Eye (tissue), 1 donor: ENCODE data around the gene EGR1.
A peak's percentile ranks its signal among the peaks of the same experiment; 100 is the strongest.

Experiments used
- DNase-seq: peaks from one replicate; pipeline ENCODE4 v3.0.0-alpha.2; 2015

The EGR1 gene

GRCh38 chr5:138453590-138453989, 11.7 kb upstream of the EGR1 start:
- DNase-seq: no peak

GRCh38 chr5:138454121-138454520, 11.2 kb upstream of the EGR1 start:
- DNase-seq: no peak

DNA sequence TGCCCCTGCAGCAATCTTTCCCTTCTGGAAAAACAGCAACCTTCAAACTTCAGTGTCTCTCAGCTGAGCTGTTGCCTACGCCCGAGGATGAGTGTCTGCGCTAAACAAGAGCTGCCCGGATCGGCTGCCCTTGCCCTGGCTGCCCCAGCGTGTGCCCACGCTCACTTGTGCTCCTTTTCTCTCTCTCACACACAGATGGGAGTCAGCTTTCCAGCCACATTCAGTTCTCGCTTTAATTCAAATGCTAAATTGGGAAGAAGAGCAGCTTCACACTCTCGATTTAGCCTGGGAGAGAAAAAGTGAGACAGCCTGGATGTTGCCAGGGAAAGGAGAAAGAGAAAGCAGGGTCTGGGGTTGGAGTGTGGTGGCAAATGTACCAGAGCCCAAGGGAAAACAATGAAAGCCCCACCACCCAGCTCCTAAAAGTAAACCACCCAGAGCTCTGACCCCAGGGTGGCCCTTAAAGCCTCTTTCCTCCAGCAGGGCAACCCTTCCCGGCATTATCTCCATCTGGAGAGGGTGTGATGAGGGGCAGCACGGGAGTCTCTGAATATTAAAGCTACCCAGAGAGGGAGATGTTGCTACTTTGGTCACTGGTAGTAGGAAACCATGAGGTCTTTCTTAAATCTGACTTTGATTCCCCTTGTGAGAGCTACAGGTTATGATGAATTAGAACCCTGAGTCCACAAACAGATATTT, 9.9 kb upstream of the EGR1 start:
- no peak for DNase-seq

DNA sequence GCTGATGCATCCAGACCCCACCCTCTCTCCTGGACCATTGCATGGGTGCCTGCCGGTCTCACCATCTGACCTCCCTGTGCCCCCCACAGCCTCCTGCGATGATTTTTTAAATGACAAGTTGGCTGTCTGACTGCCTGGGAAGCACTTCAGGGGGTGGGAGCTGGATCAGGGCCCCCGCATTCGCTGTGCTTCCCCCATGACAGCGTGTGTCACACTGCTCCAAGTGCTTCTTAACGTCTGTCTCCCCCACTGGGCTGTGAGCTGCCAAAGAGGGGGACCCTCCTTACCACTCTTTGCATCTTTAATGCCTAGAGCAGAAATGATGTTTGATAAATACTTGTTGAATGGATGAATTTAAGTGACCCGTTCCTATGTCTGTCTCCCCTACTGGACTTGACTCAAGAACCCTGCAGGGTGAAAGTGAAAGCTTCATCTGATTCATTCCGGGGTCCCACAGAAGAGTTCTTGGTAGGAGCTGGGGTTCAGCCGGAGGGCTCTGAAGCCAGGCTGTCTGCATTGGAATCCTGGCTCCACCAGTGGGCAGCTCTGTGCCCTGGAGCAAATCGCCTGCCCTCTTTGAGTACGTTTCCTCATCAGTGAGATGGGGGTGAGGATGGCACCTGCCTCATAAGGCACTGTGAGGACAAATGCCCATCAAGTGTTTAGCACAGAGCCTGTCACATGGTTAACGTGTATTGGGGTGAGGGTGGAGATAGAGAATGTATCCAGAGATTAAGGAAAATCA, 7.6 kb upstream of the EGR1 start:
- no peak for DNase-seq

- DNase-seq: peak; percentile 34
Measured at GRCh38 chr5:138458384-138458783, 6.9 kb upstream of the EGR1 start.

- no peak for DNase-seq
Measured at GRCh38 chr5:138458856-138459255, 6.4 kb upstream of the EGR1 start.

DNA sequence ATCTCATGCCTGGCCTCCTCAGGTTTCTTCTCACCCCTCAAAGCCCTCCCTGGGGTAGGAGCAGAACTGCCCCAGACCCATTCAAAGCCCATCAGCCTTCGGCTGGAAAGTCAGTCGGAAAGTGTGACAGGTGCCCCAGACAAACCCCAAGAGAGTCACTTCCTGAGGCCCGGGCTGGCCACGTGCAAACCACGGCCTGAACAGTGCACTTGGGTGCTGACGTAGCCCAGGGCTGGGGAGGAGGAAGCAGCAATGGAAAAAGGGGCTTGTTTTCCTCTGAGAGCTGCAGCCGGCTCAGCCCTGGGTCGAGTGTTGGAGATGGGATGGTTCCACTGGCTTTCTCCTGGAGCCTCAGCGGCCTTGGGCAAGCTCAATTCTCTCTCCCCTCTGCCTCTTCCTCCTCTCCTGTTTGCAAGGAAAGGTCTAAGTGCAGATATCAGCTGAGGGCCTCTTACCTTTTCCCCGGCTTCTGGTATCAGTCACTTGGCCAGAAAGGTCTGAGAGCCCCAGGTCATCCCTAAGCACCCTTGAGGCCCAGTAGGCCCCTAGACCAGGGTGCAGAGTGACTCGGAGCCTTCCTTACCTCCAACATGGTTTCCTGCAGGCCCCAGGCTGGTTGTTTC, 5.9 kb upstream of the EGR1 start:
- DNase-seq: no peak

DNA sequence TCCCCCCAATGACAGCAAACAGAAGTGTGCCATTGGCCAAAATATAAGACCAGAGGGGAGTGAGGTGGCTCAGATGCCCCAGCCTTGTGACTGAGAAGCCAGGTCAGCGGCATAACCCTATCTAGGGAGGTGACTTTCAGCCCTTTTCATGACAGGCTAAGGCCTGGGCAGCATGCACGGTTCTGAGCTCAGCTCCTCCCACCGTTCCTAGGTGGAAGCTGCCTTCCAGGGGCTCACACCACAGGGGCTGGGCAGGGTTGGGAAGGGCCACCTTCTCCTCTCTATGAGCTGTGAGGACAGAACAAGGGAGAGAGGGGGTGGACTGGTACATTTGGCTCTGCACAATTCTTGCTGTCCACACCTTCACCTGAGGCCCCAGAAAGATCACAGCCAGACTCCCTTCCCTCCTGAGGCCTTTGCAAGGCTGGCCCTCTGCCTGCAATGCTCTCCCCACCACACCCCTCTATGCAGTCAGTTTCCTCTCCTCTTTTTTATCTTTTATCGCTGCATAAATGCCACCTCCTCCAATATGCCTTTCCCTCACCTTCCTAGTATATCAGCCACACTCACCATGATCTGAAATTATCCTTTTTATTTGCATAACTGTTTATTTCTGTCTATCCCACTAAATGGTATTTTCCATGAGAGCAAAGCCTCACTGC, 5.1 kb upstream of the EGR1 start:
- DNase-seq: no peak

DNA sequence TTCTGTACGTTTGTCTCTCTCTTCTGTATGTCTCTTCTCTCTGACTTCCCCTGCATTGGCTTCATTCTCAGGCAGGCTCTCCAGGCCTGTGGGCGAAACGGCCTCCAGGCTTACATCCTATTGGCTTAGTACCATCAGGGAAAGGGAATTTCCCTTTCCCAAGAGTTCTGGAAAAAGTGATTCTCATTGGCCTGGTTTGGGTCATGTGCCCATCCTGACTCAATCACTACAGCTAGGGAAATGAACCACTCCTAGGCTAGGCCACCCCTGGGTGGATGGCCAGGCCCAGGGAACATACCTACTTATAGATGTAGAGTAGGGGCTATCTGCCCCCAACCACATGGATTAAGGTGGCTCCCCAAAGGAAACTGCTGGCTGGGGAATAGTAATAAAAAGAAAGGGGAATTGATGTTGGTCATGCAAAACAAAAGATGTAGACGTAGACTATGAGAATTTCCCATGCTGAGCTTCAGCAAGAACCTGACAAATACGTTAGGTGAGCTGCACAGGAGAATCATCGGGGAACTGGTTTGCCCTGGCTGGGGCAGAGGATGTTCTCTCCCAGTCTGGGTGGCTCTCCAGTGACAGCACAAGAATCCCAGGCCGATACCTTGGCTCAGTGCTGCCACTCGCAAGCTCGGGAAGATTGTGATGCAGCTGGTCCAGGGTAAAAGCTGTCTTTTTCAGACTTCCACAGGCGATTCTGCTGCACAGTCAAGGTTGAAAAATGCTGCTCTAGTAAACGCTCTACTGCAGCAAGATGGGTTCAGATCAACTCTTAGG, 3.7 kb upstream of the EGR1 start:
- DNase-seq: no peak

DNA sequence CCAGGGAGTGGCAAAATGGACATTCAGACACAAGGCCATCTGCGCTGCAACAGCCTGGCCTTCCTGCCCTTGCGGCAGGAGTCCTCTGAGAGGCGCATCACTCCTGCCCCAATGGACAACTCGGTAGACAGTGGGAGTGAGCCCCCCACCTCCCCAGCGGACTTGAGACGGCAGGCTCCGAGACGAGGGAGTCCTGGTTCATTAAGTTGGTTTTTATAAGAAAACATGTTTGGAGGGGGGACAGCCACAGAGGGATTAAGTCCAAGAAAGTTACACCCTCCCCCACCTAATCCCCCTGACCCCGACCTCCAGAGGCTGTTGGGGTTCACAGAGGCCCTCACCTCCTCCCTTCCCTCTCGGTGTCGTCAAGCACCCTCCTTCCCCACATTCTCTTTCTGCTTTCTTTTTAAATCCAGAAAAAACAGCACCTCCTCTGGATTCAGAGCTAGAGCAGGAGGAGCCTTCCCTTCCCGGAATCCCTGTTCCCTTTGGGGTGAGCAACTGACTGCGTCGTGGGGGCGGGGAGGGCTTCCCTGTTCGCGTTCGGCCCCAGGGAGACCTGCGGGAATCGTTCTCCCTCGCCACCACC, 1.8 kb upstream of the EGR1 start:
- DNase-seq: no peak

DNA sequence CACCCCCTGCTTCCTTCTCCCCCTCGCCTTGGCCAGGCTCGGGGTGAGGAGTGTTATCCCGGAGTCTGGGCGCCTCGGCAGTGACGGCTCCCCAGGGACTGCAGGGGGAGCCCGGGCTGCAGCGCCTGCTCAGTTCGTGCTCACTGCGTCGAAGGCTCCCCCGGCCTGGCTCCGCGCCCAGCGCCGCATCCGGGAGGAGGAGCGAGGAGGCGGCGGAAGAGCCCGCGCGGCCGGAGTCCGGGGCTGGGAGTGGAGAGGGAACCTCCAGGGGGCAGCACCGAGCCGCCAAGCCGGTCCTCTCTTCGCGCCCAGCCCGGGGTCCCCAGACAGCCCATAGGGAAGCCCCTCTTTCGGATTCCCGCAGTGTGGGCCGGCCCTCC, 1.3 kb upstream of the EGR1 start:
- peak; percentile 98 for DNase-seq

DNA sequence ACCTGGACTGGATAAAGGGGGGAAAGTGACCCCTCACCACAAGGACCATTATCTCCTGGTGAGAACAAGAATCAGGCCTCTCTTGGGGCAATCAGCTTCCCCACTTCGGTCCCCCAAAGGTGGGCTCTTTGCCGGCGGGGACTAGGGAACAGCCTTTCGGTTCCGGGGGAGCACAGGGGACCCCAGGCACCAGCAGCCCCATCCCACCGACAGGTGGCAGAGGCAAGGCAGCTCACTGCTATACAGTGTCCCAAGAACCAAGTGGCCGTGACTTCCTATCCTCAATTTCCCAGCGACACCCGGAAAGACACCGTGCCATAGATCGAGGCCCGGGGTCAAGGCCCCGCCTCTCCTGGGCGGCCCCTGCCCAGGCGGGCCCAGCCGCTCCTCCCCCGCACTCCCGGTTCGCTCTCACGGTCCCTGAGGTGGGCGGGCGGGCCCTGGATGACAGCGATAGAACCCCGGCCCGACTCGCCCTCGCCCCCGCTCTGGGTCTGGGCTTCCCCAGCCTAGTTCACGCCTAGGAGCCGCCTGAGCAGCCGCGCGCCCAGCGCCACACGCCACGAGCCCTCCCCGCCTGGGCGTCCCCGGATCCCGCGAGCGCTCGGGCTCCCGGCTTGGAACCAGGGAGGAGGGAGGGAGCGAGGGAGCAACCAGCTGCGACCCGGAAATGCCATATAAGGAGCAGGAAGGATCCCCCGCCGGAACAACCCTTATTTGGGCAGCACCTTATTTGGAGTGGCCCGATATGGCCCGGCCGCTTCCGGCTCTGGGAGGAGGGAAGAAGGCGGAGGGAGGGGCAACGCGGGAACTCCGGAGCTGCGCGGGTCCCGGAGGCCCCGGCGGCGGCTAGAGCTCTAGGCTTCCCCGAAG, 655 bp upstream of the EGR1 start:
- DNase-seq: peak; percentile 100

GRCh38 chr5:138466125-138466899, 1.0 kb downstream of the EGR1 start:
- peak; percentile 71 for DNase-seq

- peak; percentile 41 for DNase-seq
Measured at GRCh38 chr5:138466900-138467710, 1.8 kb downstream of the EGR1 start.

- no peak for DNase-seq
Measured at GRCh38 chr5:138467711-138468132, 2.4 kb downstream of the EGR1 start.

DNA sequence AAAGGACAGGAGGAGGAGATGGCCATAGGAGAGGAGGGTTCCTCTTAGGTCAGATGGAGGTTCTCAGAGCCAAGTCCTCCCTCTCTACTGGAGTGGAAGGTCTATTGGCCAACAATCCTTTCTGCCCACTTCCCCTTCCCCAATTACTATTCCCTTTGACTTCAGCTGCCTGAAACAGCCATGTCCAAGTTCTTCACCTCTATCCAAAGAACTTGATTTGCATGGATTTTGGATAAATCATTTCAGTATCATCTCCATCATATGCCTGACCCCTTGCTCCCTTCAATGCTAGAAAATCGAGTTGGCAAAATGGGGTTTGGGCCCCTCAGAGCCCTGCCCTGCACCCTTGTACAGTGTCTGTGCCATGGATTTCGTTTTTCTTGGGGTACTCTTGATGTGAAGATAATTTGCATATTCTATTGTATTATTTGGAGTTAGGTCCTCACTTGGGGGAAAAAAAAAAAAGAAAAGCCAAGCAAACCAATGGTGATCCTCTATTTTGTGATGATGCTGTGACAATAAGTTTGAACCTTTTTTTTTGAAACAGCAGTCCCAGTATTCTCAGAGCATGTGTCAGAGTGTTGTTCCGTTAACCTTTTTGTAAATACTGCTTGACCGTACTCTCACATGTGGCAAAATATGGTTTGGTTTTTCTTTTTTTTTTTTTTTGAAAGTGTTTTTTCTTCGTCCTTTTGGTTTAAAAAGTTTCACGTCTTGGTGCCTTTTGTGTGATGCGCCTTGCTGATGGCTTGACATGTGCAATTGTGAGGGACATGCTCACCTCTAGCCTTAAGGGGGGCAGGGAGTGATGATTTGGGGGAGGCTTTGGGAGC, 3.1 kb downstream of the EGR1 start:
- DNase-seq: peak; percentile 49

DNA sequence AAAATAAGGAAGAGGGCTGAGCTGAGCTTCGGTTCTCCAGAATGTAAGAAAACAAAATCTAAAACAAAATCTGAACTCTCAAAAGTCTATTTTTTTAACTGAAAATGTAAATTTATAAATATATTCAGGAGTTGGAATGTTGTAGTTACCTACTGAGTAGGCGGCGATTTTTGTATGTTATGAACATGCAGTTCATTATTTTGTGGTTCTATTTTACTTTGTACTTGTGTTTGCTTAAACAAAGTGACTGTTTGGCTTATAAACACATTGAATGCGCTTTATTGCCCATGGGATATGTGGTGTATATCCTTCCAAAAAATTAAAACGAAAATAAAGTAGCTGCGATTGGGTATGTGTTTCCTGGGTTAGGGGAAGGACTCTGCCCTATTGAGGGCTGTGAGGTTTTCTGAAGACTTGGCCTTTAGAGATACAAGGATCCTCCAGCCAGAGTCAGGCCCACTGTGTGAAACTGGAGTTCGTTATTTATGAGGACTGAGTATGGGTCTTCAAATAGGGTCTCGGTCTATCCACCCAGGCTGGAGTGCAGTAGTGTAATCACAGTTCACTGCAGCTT, 3.8 kb downstream of the EGR1 start:
- peak; percentile 46 for DNase-seq
